Aorta (tissue), 5 donors: ENCODE data around the gene IFT25. TPM values are rescaled to one million over a fixed set of nuclear protein-coding genes. Genes with fewer than 3 reads are reported as not detected.
"Not testable (repeated sequence)": the region's sequence is repeated elsewhere in the genome, so short reads cannot be mapped to it uniquely, and the experiment has no call there.

ENCODE experiments used
- ATAC-seq: fragments of 200-7000 bp; cut with Tn5 transposase; one replicate; pipeline ENCODE4 v1.9.1; 2022; ENCODE audit warnings: moderate library complexity; ENCODE audit not compliant: low FRiP score
- DNase-seq, 2 donors: peaks; one replicate each; pipeline ENCODE4 v3.0.0-alpha.2; 2020
- H3K27ac ChIP-seq, 2 donors: one replicate each; pipeline ENCODE4 v1.5.1; 2013; ENCODE audit warnings: low read length in 2 of 2, mild to moderate bottlenecking in 2 of 2, moderate library complexity in 2 of 2, control low read depth in 1 of 2, inconsistent platforms in 1 of 2, low read depth in 1 of 2
- H3K27me3 ChIP-seq, 2 donors: one replicate each; pipeline ENCODE4 v1.6.1; 2013; ENCODE audit warnings: control low read depth in 1 of 2, low read length in 1 of 2, mild to moderate bottlenecking in 1 of 2, moderate library complexity in 1 of 2; ENCODE audit not compliant: insufficient read depth in 2 of 2, control insufficient read depth in 1 of 2
- H3K36me3 ChIP-seq, 2 donors: one replicate each; pipeline ENCODE4 v1.6.1; 2013; ENCODE audit warnings: control low read depth in 1 of 2, low read length in 1 of 2, mild to moderate bottlenecking in 1 of 2; ENCODE audit not compliant: insufficient read depth in 2 of 2, control insufficient read depth in 1 of 2
- H3K4me1 ChIP-seq, 2 donors: one replicate each; pipeline ENCODE4 v1.6.1; 2013; ENCODE audit warnings: low read length in 2 of 2, control low read depth in 1 of 2, mild to moderate bottlenecking in 1 of 2, moderate library complexity in 1 of 2; ENCODE audit not compliant: insufficient read depth in 2 of 2, control insufficient read depth in 1 of 2
- H3K4me3 ChIP-seq, 2 donors: one replicate each; pipeline ENCODE4 v1.5.1; 2013; ENCODE audit warnings: low read length in 2 of 2, control low read depth in 1 of 2, mild to moderate bottlenecking in 1 of 2
- H3K9me3 ChIP-seq: one replicate; pipeline ENCODE4 v1.6.1; 2013; ENCODE audit warnings: mild to moderate bottlenecking, low read length; ENCODE audit not compliant: control insufficient read depth
- WGBS, 2 donors: extraction: QIAGEN DNeasy Blood & Tissue Kit; methylation state at CpG; one replicate each; pipeline ENCODE4 v1.1.7; 2013; 5-methylcytosine and 5-hydroxymethylcytosine counted together
- intact Hi-C, 2 donors: fragments of 100-400 bp; cut with DNase I; formaldehyde crosslinking; loops; one replicate each; pipeline versions ENCODE4 v1.14.2 to v1.15.0; 2022
- long read RNA-seq, 2 donors: library from polyadenylated mRNA; unstranded; transcript quantifications; one replicate each; pipeline ENCODE4 v2.0.0, GENCODE V29; 2020 to 2021
- polyA plus RNA-seq, 2 donors: library from polyadenylated mRNA; stranded (reverse); fragments of 200-250 nt; gene quantifications; one replicate each; pipeline ENCODE4 v1.2.3, GENCODE V29; 2013
- total RNA-seq, 2 donors: library from RNA; stranded (reverse); fragmentation: NEBNext Ultra II Directional; extraction: Animal tissue kit (Norgen Biotek cat#: 25700); gene quantifications; one replicate each; pipeline ENCODE4 v1.2.1, GENCODE V29; 2021
- donor health status: healthy with polysubstance abuse.
- donor health status: Bipolar disorder and iron deficiency.
- donor health status: DM: no; HTN: no; CAD: no.
- donor health status: DM: no; HTN: no; CAD: no.
- donor health status: DM: yes; HTN: yes; CAD: no.

IFT25 gene
- total RNA-seq (10 to 100 TPM; 24.0 to 39.5 TPM), polyA plus RNA-seq (10 to 100 TPM; 14.8 to 30.3 TPM)
- long read RNA-seq, donor 1, partial matches to known transcripts, result 5 of 11 reads
- long read RNA-seq, donor 1, other reads (novel, unspliced or antisense), result 4 of 11 reads
- long read RNA-seq, donor 2, partial matches to known transcripts, result 0 of 11 reads
- long read RNA-seq, donor 2, other reads (novel, unspliced or antisense), result 6 of 11 reads

- H3K9me3 ChIP-seq, result no peaks in the 10 kb centered on the region
- ATAC-seq, result peak; percentile 98
- H3K4me3 ChIP-seq, result peak within 1 kb of the TSS; percentile 80 to 92
- H3K27ac ChIP-seq, result peak within 1 kb of the TSS in 1 of 2 donors; percentile 89
- no peaks in the 10 kb centered on the region for H3K27me3 ChIP-seq
- H3K36me3 ChIP-seq, result no peaks in the 10 kb centered on the region
- H3K4me1 ChIP-seq, result no peaks in the 10 kb centered on the region
- intact Hi-C loops, result loop anchor here (5.0 kb wide), 2 partner anchors 53 to 107 kb away; partner anchors contain the start of genes DIO1 (in 1 of the 2), TCEANC2 (in 1 of the 2) and TMEM59 (in 1 of the 2)
- 0 to 1% methylated on average over 58 to 90 of the region's 90 CpGs for WGBS, 2 donors
- peak; percentile 98 to 100 for DNase-seq
These were observed at the start of gene IFT25 for GRCh38 chr1:53945433-53946251. Gene IFT25 (minus strand): TSS chr1:53945699. CDS start chr1:53940082, 5,617 bp downstream.

GRCh38 chr1:53994516-53994915 is 49.0 kb upstream of the IFT25 start:
- DNase-seq, H3K27me3 ChIP-seq, H3K9me3 ChIP-seq, intact Hi-C loops, H3K4me3 ChIP-seq, ATAC-seq, H3K27ac ChIP-seq, H3K36me3 ChIP-seq, H3K4me1 ChIP-seq: not testable (repeated sequence)
- 92 to 95% methylated on average over 2 of the region's 2 CpGs for WGBS, 2 donors

GRCh38 chr1:53992085-53992874 is 46.8 kb upstream of the IFT25 start:
- peak in 1 of 2 donors; percentile 51 for DNase-seq
- Histone ChIP-seq H3K4me1 (no peaks in the 10 kb centered on the region), H3K9me3 (no peaks in the 10 kb centered on the region), H3K36me3 (no peaks in the 10 kb centered on the region), H3K27me3 (no peaks in the 10 kb centered on the region), H3K4me3 (no peak overlapping the region), H3K27ac (no peak overlapping the region)
- 74 to 75% methylated on average over 4 of the region's 4 CpGs for WGBS, 2 donors
- ATAC-seq, result no peak
- intact Hi-C loops, result no loop called here

- Histone ChIP-seq H3K36me3 (no peaks in the 10 kb centered on the region), H3K27me3 (no peaks in the 10 kb centered on the region), H3K4me1 (no peaks in the 10 kb centered on the region), H3K27ac (no peak overlapping the region), H3K4me3 (no peak overlapping the region), H3K9me3 (no peaks in the 10 kb centered on the region)
- ATAC-seq (no peak), DNase-seq (no peak)
- 92 to 94% methylated on average over 2 of the region's 2 CpGs for WGBS, 2 donors
- intact Hi-C loops, result no loop called here
These were observed 42.4 kb upstream of the IFT25 start for GRCh38 chr1:53987880-53988279.

GRCh38 chr1:53986458-53986857 is 41.0 kb upstream of the IFT25 start:
- DNase-seq (no peak), ATAC-seq (no peak)
- no peak overlapping the region for H3K27ac ChIP-seq
- H3K36me3 ChIP-seq, result no peaks in the 10 kb centered on the region
- no peak overlapping the region for H3K4me3 ChIP-seq
- 95 to 99% methylated on average over 3 of the region's 3 CpGs for WGBS, 2 donors
- no peaks in the 10 kb centered on the region for H3K4me1 ChIP-seq
- no peaks in the 10 kb centered on the region for H3K27me3 ChIP-seq
- no peaks in the 10 kb centered on the region for H3K9me3 ChIP-seq
- intact Hi-C loops, result no loop called here

- intact Hi-C loops, result no loop called here
- no peak overlapping the region for H3K4me3 ChIP-seq
- H3K36me3 ChIP-seq, result no peaks in the 10 kb centered on the region
- no peak for ATAC-seq
- DNase-seq, result no peak
- H3K4me1 ChIP-seq, result no peaks in the 10 kb centered on the region
- H3K27ac ChIP-seq, result no peak overlapping the region
- no peaks in the 10 kb centered on the region for H3K9me3 ChIP-seq
- no peaks in the 10 kb centered on the region for H3K27me3 ChIP-seq
These were observed 39.2 kb upstream of the IFT25 start for GRCh38 chr1:53984726-53985125.

GRCh38 chr1:53982763-53983104 is 37.2 kb upstream of the IFT25 start:
- intact Hi-C loops, result no loop called here
- DNase-seq (no peak), ATAC-seq (no peak)
- H3K27ac ChIP-seq, result no peak overlapping the region
- H3K27me3 ChIP-seq, result no peaks in the 10 kb centered on the region
- 30 to 35% methylated on average over 4 of the region's 4 CpGs for WGBS, 2 donors
- H3K36me3 ChIP-seq, result no peaks in the 10 kb centered on the region
- H3K4me1 ChIP-seq, result no peaks in the 10 kb centered on the region
- peak overlapping the region; percentile 17 to 29 for H3K4me3 ChIP-seq
- no peaks in the 10 kb centered on the region for H3K9me3 ChIP-seq

- intact Hi-C loops, result no loop called here
- H3K4me3 ChIP-seq, result peak overlapping the region; percentile 17 to 29
- DNase-seq (peak in 1 of 2 donors; percentile 62), ATAC-seq (peak; percentile 46)
- 36 to 37% methylated on average over 20 of the region's 20 CpGs for WGBS, 2 donors
- no peaks in the 10 kb centered on the region for H3K4me1 ChIP-seq
- no peak overlapping the region for H3K27ac ChIP-seq
- H3K36me3 ChIP-seq, result no peaks in the 10 kb centered on the region
- H3K9me3 ChIP-seq, result no peaks in the 10 kb centered on the region
- H3K27me3 ChIP-seq, result no peaks in the 10 kb centered on the region
These were observed 36.7 kb upstream of the IFT25 start for GRCh38 chr1:53982034-53982762.
